ENCODE measurements around the gene CNOT6.
"Not testable (repeated sequence)": the region's sequence is repeated elsewhere in the genome, so short reads cannot be mapped to it uniquely, and the experiment has no call there.

CNOT6 gene

DNA sequence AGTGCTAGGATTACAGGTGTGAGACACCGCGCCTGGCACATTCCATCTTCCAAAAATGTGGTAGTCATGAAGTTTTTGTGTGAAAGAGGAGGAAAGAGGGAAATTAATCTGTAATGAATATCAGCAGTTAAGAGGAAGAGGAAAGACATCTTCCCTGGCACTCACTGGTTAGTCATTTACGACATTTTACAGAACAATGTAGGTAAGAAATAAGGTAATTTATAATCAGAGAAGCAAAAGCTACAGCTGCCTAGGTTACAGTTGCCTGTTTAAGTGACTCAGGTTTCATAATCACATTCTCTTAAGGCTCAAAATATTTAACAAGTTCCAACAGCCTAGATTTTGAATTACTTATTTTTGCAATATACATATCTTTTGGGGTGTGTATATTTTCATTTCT, 26.9 kb downstream of the CNOT6 start:
- DNase-seq (ENCODE audit: low read depth), result no peak

DNA sequence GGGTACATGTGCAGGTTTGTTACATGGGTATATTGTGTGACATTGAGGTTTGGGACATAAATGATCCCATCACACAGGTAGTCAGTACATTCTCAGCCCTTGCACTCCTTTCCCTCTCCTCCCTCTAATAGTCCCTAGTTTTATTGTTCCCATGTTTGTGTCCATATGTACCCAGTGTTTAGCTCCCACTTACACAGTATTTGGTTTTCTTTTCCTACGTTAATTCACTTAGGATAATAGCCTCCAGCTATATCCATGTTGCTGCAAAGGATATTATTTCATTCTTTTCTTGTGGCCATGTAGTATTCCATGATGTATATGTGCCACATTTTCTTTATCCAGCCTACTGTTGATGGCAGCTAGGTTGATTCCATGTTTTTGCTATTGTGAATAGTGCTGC, 27.4 kb downstream of the CNOT6 start:
- no peak for DNase-seq (ENCODE audit: low read depth)

DNA sequence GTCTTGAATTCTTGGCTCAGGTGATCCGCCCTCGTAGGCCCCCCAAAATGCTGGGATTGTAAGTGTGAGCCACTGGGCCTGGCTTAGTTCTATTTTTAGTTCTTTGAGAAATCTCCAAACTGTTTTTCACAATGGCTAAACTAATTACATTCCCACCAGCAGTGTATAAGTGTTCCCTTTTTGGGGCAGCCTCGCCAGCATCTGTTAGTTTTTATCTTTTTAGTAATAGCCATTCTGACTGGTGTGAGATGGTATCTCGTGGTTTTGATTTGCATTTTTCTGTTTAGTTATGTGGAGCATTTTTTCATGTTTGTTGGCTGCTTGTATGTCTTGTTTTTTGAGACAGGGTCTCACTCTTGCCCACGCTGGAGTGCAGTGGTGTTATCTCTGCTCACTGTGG, 28.2 kb downstream of the CNOT6 start:
- no peak for DNase-seq (ENCODE audit: low read depth)

DNA sequence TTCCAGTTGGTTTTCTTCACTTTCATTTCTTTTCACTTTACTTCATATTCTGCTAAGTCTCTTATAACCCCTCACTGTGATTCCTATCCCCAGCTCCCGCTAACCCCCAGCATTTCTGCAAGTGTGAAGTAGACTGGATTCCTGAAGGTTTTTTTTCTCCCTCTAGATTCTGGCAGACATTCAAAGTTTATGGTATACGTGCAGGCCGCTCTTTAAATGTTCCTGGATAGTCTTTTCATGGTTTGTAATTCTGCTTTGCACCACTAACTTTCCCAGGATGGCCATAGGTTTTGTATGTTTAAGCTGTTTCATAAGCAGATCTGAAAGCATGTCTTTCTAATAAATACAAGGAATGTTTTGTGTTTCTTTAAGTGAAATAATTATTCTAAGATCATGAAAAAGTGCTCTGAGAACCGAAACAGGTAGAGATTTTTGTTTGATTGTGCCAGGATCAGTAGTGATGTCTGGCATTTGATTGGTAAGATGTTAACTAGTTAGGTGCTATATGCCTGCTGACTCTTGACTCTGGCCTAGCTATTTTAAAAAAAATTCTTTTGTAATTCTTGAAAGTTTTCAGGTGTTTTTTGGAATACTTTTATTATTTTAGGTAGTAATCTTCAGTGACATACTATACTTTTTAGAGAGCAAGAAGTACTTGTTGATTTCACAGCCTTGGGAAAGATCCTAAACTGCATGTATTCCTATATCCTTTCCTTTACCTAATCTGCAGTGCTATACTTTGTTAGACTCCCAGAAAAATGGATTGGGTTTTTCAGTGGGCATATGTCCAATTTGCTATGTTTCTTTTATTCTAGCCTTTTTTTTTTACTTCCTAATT, 29.7 kb downstream of the CNOT6 start:
- no peak for DNase-seq (ENCODE audit: low read depth)

DNA sequence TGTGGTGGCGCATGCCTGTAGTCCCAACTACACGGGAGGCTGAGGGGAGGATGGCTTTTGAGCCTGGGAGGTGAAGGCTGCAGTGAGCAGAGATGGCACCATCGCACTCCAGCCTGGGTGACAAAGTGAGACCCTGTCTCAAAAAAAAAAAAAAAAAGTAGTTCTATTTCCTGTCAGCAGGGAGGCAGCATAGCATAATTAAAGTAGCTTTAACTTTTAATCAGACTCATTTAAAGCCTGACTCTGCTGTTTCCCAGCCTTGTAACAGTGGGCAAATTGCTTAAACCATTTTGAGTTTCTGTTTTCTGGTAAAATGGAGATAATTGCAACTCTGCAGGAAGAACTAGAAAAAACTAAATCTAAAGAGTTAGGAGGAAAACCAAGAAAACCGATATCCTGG, 31.2 kb downstream of the CNOT6 start:
- no peak for DNase-seq (ENCODE audit: low read depth)

DNA sequence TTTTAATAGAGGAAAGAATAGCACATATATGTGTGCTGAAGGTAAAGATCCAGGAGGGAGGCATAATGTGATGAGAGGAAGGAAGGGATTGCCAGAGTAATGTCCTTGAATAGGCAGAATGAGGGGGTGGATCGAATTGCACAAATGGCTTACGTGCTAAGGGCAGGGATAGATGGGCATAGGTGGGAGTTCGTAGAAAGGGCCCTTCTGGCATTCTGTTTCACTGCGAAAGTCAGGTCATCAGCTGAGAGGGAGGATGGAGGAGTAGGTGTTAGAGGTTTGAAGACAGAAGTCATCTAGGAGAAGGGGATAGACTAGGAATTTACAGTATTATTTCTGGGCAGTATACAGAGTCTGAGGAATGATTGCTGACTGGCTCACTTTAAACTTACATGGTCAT, 32.1 kb downstream of the CNOT6 start:
- no peak for DNase-seq (ENCODE audit: low read depth)

DNA sequence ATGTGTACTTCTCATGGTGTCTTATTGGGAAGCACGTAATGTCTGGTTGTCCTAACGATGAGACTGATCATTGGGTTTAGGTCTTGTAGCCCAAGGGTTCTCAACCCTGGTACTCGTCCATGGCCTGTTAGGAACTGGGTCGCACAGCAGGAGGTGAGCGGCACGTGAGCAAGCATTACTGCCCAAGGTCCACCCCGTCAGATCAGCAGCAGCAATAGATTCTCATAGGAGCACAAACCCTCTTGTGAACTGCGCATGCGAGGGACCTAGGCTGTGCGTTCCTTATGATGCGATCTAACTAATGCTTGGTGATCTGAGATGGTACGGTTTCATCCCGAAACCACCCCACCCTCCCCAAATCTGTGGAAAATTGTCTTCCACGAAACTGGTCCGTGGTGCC, 33.5 kb downstream of the CNOT6 start:
- no peak for DNase-seq (ENCODE audit: low read depth)

DNA sequence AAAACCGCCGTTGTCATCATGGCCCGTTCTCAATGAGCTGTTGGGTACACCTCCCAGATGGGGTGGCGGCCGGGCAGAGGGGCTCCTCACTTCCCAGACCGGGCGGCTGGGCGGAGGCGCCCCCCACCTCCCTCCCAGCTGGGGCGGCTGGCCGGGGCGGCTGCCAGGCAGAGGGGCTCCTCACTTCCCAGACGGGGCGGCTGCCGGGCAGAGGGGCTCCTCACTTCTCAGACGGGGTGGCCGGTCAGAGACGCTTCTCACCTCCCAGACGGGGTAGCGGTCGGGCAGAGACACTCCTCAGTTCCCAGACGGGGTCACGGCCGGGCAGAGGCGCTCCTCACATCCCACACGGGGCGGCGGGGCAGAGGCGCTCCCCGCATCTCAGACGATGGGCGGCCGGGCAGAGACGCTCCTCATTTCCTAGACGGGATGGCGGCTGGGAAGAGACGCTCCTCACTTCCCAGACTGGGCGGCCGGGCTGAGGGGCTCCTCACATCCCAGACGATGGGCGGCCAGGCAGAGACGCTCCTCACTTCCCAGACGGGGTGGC, 36.9 kb downstream of the CNOT6 start:
- DNase-seq (ENCODE audit: low read depth), result not testable (repeated sequence)

DNA sequence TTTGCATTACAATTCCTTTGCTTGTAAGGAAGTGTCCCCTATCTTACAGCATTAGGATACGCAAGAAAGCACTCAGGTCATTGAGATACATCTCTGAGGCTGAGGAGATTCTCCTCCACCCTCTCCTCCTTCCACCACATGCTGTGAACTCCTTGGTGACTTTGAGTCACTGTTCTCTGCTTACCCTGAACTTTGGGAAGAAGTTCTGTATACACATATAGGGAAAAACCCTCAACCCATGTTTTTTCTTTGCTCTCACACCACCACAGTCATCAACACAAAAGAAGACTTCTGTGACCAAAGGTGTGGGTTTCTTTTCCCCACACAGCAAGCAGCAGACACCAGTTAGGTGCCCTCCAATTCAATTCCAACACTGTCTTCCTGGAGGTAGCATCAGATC, 38.1 kb downstream of the CNOT6 start:
- no peak for DNase-seq (ENCODE audit: low read depth)

DNA sequence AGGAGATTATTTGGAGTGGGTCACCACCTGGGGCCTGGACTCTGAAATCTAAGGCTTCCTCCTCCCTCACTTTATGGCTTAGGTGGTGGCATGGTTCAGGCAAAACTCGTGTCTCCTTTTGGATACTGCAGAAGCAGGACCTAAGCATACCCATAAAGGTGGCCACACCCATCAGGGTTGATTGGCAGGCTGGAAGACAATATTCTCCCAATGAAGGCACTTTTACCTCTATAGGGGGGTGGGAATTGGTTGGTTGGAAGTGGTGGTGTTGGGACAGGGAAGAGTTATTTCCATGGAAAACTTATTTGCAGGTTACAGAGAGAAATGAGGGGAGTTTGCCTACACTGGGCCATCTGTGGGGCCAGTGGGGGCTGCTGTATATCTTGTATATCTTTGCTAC, 39.7 kb downstream of the CNOT6 start:
- DNase-seq (ENCODE audit: low read depth), result no peak

DNA sequence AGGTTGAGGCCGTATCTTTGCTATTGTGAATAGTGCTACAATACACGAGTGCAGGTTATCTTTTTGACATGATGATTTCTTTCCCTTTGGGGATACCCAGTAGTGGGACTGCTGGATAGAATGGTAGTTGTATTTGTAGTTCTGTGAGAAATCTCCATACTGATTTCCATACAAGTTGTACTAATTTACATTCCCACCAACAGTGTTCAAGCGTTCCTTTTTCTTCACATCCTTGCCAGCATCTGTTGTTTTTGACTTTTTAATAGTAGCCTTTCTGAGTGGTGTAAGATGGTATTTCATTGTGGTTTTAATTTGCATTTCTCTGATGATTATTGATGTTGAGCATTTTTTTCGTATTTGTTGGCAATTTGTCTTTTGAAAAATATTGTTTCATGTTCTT, 41.4 kb downstream of the CNOT6 start:
- DNase-seq (ENCODE audit: low read depth), result no peak

DNA sequence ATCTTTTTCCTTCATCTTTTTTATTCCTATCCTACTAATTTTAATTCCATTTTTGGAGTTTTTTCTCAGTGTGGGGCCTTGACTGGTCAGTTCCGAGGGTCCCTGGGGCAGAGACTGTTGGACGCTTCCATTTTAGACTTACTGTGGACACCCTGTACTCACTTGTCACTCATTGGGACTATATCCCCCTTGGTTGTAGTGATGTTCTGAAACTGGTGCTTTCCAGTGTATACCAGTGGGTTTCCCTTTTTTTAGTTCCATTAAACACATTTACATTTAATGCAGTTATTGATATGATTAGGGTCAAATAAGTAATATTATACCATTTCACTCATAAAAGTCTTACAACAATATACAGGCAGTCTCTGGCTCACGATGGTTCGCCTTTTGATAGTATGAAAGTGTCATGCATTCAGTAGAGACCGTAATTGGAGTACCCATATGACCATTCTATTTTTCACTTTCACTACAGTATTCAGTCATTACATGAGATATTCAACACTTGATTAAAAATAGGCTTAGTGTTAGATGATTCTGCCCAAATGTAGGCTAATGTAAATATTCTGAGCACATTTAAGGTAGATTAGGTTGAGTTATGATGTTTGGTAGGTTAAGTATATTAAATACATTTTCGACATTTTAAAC, 46.0 kb downstream of the CNOT6 start:
- no peak for DNase-seq (ENCODE audit: low read depth)

DNA sequence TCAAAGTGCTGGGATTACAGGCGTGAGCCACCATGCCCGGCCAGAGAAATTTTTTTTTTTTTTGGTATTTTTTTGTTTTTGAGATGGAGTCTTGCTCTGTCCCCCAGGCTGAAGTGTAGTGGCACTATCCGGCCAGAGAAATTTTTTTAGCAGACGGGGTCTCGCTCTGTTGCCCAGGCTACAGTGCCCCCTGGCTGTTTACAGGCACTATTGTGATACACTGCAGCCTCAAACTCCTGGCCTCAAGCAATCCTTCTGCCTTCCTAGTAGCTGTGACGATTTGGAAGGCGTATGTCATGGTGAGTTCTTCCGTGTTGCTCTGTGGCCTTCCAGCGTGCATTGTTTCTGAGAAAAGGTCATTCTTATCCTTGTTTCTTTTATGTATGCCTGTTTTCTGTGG, 47.5 kb downstream of the CNOT6 start:
- no peak for DNase-seq (ENCODE audit: low read depth)

DNA sequence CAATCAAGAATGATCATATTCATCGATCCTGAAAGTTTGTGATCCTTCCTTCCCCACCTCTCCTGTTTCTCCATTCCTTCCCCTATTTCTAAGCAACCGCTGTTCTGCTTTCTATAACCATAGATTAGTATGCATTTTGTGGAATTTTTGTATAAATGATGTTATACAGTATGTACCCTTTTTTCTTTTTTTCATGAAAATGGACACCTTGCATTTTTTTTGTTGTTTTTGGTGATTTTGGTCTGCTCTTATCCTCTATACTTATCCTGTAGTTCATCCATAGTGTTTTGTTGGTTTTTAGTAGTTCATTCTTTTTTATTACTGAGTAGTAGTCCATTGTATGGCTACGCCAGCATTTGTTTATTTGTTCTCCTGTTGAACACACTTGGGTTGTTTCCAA, 51.1 kb downstream of the CNOT6 start:
- DNase-seq (ENCODE audit: low read depth), result no peak

DNA sequence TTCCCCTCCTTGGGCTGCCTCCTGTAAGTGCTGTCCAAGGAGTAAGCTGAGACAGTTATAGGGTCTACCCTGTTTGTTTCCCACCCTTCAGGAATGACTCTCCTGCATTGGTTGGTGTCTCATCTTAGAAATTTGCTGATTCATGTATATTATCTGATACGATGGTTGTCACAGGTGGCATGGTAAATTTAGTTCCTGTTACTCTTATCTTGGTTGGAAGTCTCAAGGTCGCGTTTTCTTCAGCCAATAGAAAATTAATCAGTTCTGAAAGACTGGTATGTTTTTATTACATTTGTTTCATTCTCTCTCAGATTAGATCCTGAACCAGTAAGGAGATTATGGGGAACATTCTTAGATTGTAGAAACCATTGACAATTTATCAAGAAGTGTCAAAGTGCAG, 54.4 kb downstream of the CNOT6 start:
- DNase-seq (ENCODE audit: low read depth), result no peak

DNA sequence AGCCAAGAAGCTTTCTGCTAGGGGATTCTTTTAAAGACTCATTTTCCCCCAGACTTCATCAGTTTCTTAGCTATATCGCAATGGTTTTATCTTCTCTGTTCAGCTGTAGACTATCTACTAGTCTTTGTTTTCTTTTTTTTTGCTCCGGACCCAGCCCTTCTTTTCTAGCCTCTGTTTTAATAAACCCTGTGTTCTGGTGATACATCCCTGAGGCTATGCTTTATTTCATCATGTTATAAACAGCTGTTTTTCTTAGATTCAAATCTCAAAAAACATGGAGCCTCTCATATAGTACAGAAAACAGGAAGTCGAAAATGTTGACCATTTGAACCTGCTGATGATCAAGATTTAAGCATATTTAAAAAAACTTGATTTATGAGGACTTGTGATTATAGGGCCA, 59.4 kb downstream of the CNOT6 start:
- no peak for DNase-seq (ENCODE audit: low read depth)

DNA sequence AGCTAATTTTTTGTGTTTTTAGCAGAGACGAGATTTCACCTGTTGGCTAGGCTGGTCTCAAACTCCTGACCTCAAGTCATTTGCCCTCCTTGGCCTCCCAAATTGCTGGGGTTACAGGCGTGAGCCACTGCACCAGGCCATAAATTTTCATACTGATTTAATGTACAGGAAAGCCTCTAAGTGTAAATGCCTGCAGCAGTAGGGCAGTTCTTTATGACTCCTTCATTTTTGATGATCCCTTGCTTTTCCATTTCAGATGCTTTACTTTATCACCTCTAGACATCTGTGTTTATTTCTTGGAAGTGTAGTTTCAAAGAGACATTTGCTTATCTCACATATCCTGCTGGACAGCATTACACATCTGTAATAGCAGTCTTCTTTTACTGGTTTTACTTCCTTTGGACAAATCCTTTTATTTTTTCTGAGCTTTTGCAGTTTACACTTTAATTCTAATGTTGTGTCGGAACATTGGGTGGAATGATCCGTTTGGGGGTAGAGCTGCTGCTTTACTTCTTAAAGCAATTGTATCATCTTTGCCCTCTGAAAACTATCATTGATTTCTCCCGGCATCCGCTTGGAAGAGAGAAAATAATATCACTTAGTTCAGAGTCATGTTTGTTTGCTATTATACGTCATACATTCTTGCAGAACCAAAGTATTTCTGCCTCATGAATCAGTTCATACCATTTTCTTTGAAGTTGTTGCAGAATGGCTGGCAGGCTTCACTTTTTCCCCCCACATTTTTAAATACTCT, 61.2 kb downstream of the CNOT6 start:
- DNase-seq (ENCODE audit: low read depth), result no peak

DNA sequence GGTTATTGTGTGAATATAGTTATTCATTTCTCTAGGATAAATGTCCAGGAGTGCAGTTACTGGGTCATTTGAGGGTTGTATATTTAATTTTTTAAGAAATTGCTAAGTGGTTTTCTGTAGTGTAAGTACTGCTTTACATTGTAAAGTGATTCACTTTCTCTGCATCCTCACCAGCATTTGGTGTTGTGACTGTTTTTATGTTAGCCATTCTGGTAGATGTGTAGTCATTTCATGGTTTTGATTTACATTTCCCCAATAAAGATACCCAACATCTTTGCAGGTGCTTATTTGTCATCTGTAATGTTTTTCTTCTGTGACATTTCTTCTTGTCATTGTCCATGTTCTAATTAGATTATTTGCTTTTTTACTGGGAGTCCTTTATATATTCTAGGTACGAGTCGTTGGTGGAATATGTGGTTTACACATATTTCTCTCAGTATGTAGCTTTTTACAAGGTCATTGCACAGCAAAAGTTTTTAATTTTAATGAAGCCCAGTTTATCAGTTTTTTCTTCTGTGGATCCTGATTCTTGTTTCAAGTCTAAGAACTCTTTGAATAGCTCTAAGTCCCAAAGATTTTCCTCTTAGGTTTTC, 63.1 kb downstream of the CNOT6 start:
- DNase-seq (ENCODE audit: low read depth), result no peak

DNA sequence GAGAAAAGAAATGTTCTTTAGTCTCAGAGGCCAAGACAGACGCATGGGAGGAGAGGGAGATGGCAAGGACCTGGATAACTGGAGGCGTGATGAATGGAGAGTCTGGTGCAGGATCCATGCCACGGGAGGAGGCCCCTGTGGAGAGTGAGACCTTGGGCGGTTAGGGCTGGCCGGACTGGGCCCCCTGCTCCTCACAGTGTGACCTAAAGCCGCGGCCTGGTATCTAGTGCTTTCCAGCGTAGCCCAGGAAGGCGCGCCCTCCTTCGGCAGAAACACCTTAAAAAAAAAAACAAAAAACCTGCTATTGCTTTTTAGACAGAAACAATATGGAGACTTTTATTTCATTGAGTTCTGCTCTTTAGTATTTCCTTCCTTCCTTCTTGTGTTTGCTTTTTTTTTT, 64.1 kb downstream of the CNOT6 start:
- no peak for DNase-seq (ENCODE audit: low read depth)

DNA sequence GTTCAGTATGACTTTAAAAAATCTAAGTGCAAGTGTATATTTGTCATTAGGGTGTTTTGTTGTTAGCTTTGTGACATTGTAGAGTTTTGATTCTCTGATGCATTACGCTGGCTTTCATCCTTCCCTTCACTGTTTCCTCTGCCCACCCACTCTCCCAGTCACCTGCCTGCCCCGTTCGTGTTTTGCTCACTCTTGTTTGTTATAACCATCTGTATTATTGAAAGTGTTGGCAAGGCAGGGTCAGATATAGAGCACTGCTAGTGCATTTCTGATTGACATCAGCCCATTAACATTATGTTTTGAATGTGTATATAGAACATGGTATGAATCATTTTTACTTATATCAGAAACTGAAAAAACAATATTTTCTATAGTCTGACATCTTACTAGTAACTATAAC, 69.8 kb downstream of the CNOT6 start:
- DNase-seq (ENCODE audit: low read depth), result no peak

DNA sequence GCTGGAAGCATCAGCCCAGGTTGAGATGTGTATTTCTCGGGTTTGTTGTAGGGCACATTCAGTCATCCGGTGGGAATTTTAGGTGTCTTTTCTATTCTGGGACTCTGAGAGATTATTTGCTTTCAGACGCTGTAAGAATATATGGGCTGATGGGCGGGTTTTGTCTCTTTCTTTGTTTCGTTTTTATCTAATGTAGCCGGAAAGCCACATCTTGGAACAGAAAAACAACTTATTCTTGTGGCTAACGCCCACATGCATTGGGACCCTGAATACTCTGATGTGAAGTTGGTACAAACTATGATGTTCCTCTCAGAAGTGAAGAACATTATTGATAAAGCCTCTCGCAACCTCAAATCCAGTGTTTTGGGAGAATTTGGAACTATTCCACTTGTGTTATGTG, 74.7 kb downstream of the CNOT6 start:
- DNase-seq (ENCODE audit: low read depth), result no peak

DNA sequence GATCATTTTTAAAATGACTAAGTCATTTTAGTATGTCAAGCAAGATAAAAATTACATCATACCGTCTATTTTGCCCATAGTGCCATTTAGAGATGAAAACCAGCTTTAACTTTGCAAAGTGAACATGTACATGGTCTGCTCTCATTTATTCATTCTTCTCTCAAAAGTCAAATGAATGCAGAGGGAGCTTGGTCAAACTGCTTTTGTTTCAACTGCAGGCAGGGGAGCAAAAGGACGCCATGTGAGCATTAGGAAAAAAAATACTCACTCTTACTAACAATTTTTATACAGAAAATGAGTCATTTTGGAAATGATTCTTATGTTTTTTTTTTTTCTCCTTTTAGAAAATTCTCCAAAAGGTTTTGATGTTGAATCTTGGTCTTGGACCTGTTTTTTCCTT, 81.4 kb downstream of the CNOT6 start:
- DNase-seq (ENCODE audit: low read depth), result no peak

DNA sequence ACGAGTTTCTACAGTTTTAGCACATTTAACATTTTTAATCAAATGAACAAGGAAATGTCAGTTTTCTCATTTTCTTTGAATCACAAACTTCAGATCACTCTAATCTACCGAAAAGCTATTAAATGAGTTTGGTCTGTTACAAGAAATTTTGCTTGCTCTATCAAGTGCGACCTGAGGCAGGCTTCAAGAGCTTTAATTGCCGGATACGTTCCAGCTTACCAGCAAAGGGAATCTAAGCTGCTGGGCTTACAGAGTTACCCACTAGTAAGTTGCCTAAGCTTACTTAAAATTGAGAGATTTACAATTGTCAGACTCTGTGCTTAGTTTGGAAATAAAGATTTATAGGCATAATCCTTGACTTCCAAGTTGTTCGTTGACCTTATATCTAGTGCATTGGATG, 86.5 kb downstream of the CNOT6 start:
- DNase-seq (ENCODE audit: low read depth), result no peak
